HepG2 (cell line): ENCODE data around the gene KRTCAP2. TPM values are rescaled to one million over a fixed set of nuclear protein-coding genes. Genes with fewer than 3 reads are reported as not detected.

ENCODE experiments used
- ATF2 ChIP-seq: sonication (generic); formaldehyde crosslinking; IDR thresholded peaks from 2 replicates; pipeline ENCODE4 v1.4.0; 2020; ENCODE audit warnings: missing genetic modification reagents
- KAT8 ChIP-seq: IDR thresholded peaks from 2 replicates; pipeline ENCODE4 v1.6.1; 2016; ENCODE audit warnings: missing genetic modification reagents, missing compliant biosample characterization
- RBFOX2 ChIP-seq: fragments of 200-400 bp; formaldehyde crosslinking; IDR thresholded peaks from 2 replicates; pipeline ENCODE4 v1.6.1; 2017; ENCODE audit warnings: low read depth, mild to moderate bottlenecking, low read length
- SKIL ChIP-seq: sonication (generic); formaldehyde crosslinking; IDR thresholded peaks from 2 replicates; pipeline ENCODE4 v1.8.0; 2022; ENCODE audit warnings: missing genetic modification reagents, mild to moderate bottlenecking, moderate library complexity, borderline replicate concordance
- SOX6 ChIP-seq, 2 experiments: fragments of 450-650 bp in 1 of 2; sonication (generic) in 1 of 2; formaldehyde crosslinking in 1 of 2; IDR thresholded peaks; 2 replicates each; pipeline versions ENCODE4 v1.4.0 to v1.6.1; 2017 to 2020; ENCODE audit warnings: antibody characterized with exemption in 1 of 2, mild to moderate bottlenecking in 1 of 2, missing genetic modification reagents in 1 of 2
- WIZ ChIP-seq: sonication (generic); formaldehyde crosslinking; IDR thresholded peaks from 2 replicates; pipeline ENCODE4 v1.5.1; 2020; ENCODE audit warnings: mild to moderate bottlenecking, missing genetic modification reagents
- YEATS4 ChIP-seq: sonication (generic); formaldehyde crosslinking; IDR thresholded peaks from 2 replicates; pipeline ENCODE4 v1.4.0; 2020; ENCODE audit warnings: missing genetic modification reagents, borderline replicate concordance
- ZFP91 ChIP-seq: sonication (generic); formaldehyde crosslinking; IDR thresholded peaks from 2 replicates; pipeline ENCODE4 v1.9.0; 2022; ENCODE audit warnings: missing genetic modification reagents, mild to moderate bottlenecking, borderline replicate concordance
- ZNF205 ChIP-seq: IDR thresholded peaks from 2 replicates; pipeline ENCODE4 v1.6.1; 2018; ENCODE audit warnings: missing biosample characterization, missing genetic modification reagents
- ZNF253 ChIP-seq: sonication (generic); formaldehyde crosslinking; IDR thresholded peaks from 2 replicates; pipeline ENCODE4 v1.8.0; 2022; ENCODE audit warnings: mild to moderate bottlenecking, missing genetic modification reagents, borderline replicate concordance
- ZNF430 ChIP-seq: sonication (generic); formaldehyde crosslinking; IDR thresholded peaks from 2 replicates; pipeline ENCODE4 v1.9.0; 2021; ENCODE audit warnings: mild to moderate bottlenecking, missing genetic modification reagents
- ZNF616 ChIP-seq: sonication (generic); formaldehyde crosslinking; IDR thresholded peaks from 2 replicates; pipeline ENCODE4 v1.5.0; 2020; ENCODE audit warnings: low read depth, mild to moderate bottlenecking, missing genetic modification reagents
- ZNF619 ChIP-seq: sonication (generic); formaldehyde crosslinking; IDR thresholded peaks from 2 replicates; pipeline ENCODE4 v1.4.0; 2020; ENCODE audit warnings: mild to moderate bottlenecking, missing genetic modification reagents
- polyA plus RNA-seq, 8 experiments: library from polyadenylated mRNA; depleted of rRNA in 3 of 8; stranded (reverse) in 7 of 8; unstranded in 1 of 8; fragments of >200 nt; fragmentation: Illumina TruSeq in 4 of 8; extraction: Trizol in 4 of 8; gene quantifications; 2 replicates each; pipeline versions ENCODE4 v1.2.1 to v1.2.3, GENCODE V29; 2011 to 2016; ENCODE audit warnings: low read depth in 4 of 8, missing spikeins in 1 of 8, mixed read lengths in 1 of 8; ENCODE audit not compliant: insufficient read depth in 1 of 8
- total RNA-seq, 5 experiments: library from RNA; depleted of rRNA; stranded (reverse); fragments of >200 nt; fragmentation: Illumina TruSeq; extraction: Trizol; gene quantifications; 2 replicates each; pipeline ENCODE4 v1.2.3, GENCODE V29; 2016; ENCODE audit warnings: low read depth in 1 of 5
- TF ChIP-seq, protein P1 (sequence below): sonication (generic); formaldehyde crosslinking; IDR thresholded peaks from 2 replicates; pipeline ENCODE4 v1.8.1; 2023; ENCODE audit warnings: mild to moderate bottlenecking, missing genetic modification reagents
- TF ChIP-seq, protein P2 (sequence below): sonication (generic); formaldehyde crosslinking; IDR thresholded peaks from 2 replicates; pipeline ENCODE4 v1.4.0; 2020; ENCODE audit warnings: low read depth, missing genetic modification reagents

Gene KRTCAP2
- total and polyA plus RNA-seq, 2 of the 13 experiments (the other 11 are each of a cell fraction or from before 2014, with no cell fraction given): 77.3 to 79.4 TPM

DNA sequence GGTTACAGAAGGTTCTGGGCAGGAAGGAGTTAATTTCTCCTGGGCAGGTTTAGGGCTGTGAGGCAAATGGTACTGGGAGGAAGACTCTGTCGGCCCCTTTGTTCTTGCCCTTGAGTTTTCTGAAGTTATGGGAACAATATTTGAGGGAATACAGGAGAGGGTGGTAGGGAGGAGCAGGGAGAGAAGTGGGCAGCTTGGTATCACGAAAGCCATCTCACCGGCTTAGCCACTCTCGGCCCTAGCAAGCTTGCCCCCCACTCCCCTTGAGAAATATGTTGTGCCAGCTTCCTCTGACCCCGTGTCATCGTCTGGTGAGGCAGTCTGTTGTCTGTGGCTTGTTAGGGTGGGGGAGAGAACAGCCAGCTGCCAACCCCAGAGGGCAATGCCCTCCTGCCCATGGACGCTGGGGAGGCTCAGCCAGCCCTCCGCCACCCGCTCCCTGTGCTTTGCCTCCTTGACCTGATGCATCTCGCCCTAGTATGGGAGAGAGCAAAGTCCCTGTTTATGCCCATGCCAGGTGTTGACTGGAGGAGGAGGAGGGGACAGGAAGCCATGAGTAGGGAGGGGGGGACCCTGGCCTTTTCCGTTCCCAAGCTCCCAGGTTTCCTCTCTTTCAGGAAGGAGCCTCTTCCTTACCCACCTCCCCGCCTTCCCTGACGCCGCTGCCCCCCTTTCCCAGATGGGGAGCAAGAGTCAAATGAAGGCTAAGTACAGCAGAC lies 44.2 kb downstream of the KRTCAP2 start (continued):
- TF ChIP-seq SOX6 (IDR thresholded peaks at IDR 0.05): no peak
- peak; percentile 67 for TF ChIP-seq SOX6 (CRISPR knock-in tag; IDR thresholded peaks at IDR 0.05)
- TF ChIP-seq ZFP91 (CRISPR knock-in tag): peak; percentile 80
- no peak for TF ChIP-seq YEATS4 (CRISPR knock-in tag)
- TF ChIP-seq KAT8 (CRISPR knock-in tag): peak; percentile 68; the same call in 1 of the 2 replicates
- TF ChIP-seq ZNF430 (CRISPR knock-in tag): 0 out of 2 replicates have a peak, but pooled peaks have one; percentile 19
- peak; percentile 52; the same call in 1 of the 2 replicates for TF ChIP-seq ZNF253 (CRISPR knock-in tag)
- TF ChIP-seq ZNF619 (CRISPR knock-in tag): 0 out of 2 replicates have a peak, but pooled peaks have one; percentile 34
- TF ChIP-seq, protein P1, sequence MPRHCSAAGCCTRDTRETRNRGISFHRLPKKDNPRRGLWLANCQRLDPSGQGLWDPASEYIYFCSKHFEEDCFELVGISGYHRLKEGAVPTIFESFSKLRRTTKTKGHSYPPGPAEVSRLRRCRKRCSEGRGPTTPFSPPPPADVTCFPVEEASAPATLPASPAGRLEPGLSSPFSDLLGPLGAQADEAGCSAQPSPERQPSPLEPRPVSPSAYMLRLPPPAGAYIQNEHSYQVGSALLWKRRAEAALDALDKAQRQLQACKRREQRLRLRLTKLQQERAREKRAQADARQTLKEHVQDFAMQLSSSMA: 0 out of 2 replicates have a peak, but pooled peaks have one; percentile 10
- TF ChIP-seq SKIL (CRISPR knock-in tag): peak; percentile 79; the same call in 1 of the 2 replicates
- TF ChIP-seq ZNF205 (CRISPR knock-in tag): peak; percentile 61
- TF ChIP-seq WIZ (CRISPR knock-in tag): peak; percentile 65; the same call in 1 of the 2 replicates
- peak; percentile 83 for TF ChIP-seq RBFOX2
- 0 out of 2 replicates have a peak, but pooled peaks have one; percentile 30 for TF ChIP-seq ZNF616
- TF ChIP-seq, protein P2, sequence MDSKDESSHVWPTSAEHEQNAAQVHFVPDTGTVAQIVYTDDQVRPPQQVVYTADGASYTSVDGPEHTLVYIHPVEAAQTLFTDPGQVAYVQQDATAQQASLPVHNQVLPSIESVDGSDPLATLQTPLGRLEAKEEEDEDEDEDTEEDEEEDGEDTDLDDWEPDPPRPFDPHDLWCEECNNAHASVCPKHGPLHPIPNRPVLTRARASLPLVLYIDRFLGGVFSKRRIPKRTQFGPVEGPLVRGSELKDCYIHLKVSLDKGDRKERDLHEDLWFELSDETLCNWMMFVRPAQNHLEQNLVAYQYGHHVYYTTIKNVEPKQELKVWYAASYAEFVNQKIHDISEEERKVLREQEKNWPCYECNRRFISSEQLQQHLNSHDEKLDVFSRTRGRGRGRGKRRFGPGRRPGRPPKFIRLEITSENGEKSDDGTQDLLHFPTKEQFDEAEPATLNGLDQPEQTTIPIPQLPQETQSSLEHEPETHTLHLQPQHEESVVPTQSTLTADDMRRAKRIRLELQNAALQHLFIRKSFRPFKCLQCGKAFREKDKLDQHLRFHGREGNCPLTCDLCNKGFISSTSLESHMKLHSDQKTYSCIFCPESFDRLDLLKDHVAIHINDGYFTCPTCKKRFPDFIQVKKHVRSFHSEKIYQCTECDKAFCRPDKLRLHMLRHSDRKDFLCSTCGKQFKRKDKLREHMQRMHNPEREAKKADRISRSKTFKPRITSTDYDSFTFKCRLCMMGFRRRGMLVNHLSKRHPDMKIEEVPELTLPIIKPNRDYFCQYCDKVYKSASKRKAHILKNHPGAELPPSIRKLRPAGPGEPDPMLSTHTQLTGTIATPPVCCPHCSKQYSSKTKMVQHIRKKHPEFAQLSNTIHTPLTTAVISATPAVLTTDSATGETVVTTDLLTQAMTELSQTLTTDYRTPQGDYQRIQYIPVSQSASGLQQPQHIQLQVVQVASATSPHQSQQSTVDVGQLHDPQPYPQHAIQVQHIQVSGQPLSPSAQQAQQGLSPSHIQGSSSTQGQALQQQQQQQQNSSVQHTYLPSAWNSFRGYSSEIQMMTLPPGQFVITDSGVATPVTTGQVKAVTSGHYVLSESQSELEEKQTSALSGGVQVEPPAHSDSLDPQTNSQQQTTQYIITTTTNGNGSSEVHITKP (CRISPR knock-in tag): 0 out of 2 replicates have a peak, but pooled peaks have one; percentile 27
- peak; percentile 58; the same call in 1 of the 2 replicates for TF ChIP-seq ATF2 (CRISPR knock-in tag)
